ENCODE measurements around the gene TACC2.

DNA sequence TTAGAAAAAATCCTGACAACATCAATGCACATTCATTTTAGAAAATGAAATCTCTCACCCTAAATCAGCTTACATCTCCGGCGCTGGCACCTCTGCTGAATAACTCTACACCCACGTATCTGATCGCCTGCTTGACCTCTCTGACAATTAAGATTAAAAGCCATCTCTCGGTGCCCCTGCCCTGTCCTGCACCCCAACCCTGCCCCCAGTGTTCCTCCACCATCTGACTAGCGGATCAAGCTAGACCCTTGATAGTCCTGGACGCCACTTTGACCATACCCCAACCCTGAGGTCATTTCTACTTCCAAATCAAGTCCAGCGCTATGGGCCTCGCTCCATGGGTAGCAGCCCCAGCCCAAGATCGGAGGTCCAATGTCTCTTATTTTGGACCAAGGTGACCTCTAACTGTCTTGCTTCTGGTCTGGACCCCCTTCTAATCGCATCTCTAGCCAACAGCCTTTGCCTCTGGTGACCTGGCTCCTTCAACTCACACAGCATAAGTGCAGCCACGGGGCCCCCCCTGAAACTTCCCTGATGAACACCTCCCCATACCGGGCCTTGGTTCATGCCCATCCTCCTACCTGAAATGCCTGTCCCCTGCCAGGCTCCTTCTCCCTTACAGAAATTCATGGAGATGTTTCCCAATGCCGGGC is 310.6 kb downstream of the TACC2 start:
- TF ChIP-seq CTCF (IDR thresholded peaks at IDR 0.05) (no peak), POLR2A (IDR thresholded peaks at IDR 0.05) (no peak)
